Measurements from ENCODE around the gene DDX39B. TPM values are rescaled to one million over a fixed set of nuclear protein-coding genes. Genes with fewer than 3 reads are reported as not detected.

The DDX39B gene
- total and polyA plus RNA-seq, 9 of the 15 experiments (the other 6 are each of a cell fraction or from before 2014, with no cell fraction given) = 479 to 869 (median 592) TPM

- TF ChIP-seq, protein P1, sequence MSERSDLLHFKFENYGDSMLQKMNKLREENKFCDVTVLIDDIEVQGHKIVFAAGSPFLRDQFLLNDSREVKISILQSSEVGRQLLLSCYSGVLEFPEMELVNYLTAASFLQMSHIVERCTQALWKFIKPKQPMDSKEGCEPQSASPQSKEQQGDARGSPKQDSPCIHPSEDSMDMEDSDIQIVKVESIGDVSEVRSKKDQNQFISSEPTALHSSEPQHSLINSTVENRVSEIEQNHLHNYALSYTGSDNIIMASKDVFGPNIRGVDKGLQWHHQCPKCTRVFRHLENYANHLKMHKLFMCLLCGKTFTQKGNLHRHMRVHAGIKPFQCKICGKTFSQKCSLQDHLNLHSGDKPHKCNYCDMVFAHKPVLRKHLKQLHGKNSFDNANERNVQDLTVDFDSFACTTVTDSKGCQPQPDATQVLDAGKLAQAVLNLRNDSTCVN (CRISPR knock-in tag; IDR thresholded peaks at IDR 0.05) = 0 out of 2 replicates have a peak, but pooled peaks have one; percentile 14
- TF ChIP-seq SPI1 (IDR thresholded peaks at IDR 0.05; ENCODE audit: borderline replicate concordance, low read depth, low read length) (peak; percentile 72), SMC3 (conservative IDR thresholded peaks at IDR 0.05; ENCODE audit: insufficient read depth, low read depth, low read length) (no peak), ZNF584 (CRISPR knock-in tag; IDR thresholded peaks at IDR 0.05; ENCODE audit: low read depth) (peak; percentile 73), ZNF175 (CRISPR knock-in tag; IDR thresholded peaks at IDR 0.05; ENCODE audit: low read depth) (0 out of 2 replicates have a peak, but pooled peaks have one; percentile 52), NR4A1 (CRISPR knock-in tag; IDR thresholded peaks at IDR 0.05) (0 out of 2 replicates have a peak, but pooled peaks have one; percentile 30), NR4A1 (tag; IDR thresholded peaks at IDR 0.05) (no peak), C11orf30 (IDR thresholded peaks at IDR 0.05; ENCODE audit: low read depth) (no peak), ZNF311 (CRISPR knock-in tag; IDR thresholded peaks at IDR 0.05) (no peak)
Measured at GRCh38 chr6:31559958-31560696, 18.3 kb upstream of the DDX39B start (continued).

- Histone ChIP-seq H3K4me2 (ENCODE audit: insufficient read depth, low read length) (peak overlapping the region; percentile 17), H2AFZ (ENCODE audit: low read depth, low read length) (no peak overlapping the region), H3K79me2 (ENCODE audit: control insufficient read depth, insufficient read depth, low read length) (no peaks in the 10 kb centered on the region), H3K9ac (ENCODE audit: insufficient read depth in 1 of 2, low read depth in 2 of 2, low read length in 2 of 2) (peak overlapping the region; percentile 6 to 77; a peak in 2 of 4 replicates), H3K9me3 (replicated peaks; ENCODE audit: control insufficient read depth, insufficient read depth, low read depth, low read length) (no peaks in the 10 kb centered on the region), H3K4me1 (replicated peaks in 1 of 2; ENCODE audit: control insufficient read depth in 2 of 2, insufficient read depth in 2 of 2, low read length in 2 of 2) (peaks cover 47 to 64% of the 10 kb centered on the region in 2 experiments), H3K36me3 (ENCODE audit: control insufficient read depth, insufficient read depth, low read length) (peaks cover 51% of the 10 kb centered on the region), H4K20me1 (replicated peaks; ENCODE audit: control insufficient read depth, insufficient read depth, low read length) (no peaks in the 10 kb centered on the region), H3K4me3 (no peak overlapping the region), H3K27ac (ENCODE audit: extremely low read depth, low read depth, low read length) (peak overlapping the region; percentile 41), H3K9me1 (ENCODE audit: control insufficient read depth, insufficient read depth, low read length) (peaks cover 6% of the 10 kb centered on the region), H3K27me3 (ENCODE audit: control insufficient read depth in 2 of 2, insufficient read depth in 2 of 2, low read length in 2 of 2) (no peaks in the 10 kb centered on the region)
- in situ Hi-C loops (cut with MboI) (no loop called here), intact Hi-C loops (cut with micrococcal nuclease) (no loop called here)
- FAIRE-seq (peak; percentile 77), DNase-seq (ENCODE audit: extremely low read depth in 1 of 4, low spot score in 3 of 4) (no peak), ATAC-seq (peak; percentile 29)
- no TSS peak for BruUV-seq (replicated peaks)
- POLR2A ChIA-PET = interaction anchor here (0.7 to 5.8 kb wide), 12 partner anchors 9 to 239 kb away, joined by 3 to 38 read pairs (median 4); partner anchors contain the start of genes ATP6V1G2, DDX39B, NFKBIL1 and PRRC2A
- 20% methylated on average over 4 of the region's 4 CpGs for WGBS (ENCODE audit: insufficient coverage, low coverage, missing lambda C conversion rate)
- CTCF ChIA-PET (ENCODE audit: low intra/inter-chr PET ratio) = interaction anchor here (0.5 kb wide), 1 partner anchor 22 kb away, joined by 3 read pairs; no protein-coding TSS in a partner anchor
- TF ChIP-seq, protein P2, sequence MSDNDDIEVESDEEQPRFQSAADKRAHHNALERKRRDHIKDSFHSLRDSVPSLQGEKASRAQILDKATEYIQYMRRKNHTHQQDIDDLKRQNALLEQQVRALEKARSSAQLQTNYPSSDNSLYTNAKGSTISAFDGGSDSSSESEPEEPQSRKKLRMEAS (CRISPR knock-in tag; IDR thresholded peaks at IDR 0.05) = no peak
- TF ChIP-seq KLF10 (CRISPR knock-in tag; IDR thresholded peaks at IDR 0.05) = no peak
- TF ChIP-seq, protein P3, sequence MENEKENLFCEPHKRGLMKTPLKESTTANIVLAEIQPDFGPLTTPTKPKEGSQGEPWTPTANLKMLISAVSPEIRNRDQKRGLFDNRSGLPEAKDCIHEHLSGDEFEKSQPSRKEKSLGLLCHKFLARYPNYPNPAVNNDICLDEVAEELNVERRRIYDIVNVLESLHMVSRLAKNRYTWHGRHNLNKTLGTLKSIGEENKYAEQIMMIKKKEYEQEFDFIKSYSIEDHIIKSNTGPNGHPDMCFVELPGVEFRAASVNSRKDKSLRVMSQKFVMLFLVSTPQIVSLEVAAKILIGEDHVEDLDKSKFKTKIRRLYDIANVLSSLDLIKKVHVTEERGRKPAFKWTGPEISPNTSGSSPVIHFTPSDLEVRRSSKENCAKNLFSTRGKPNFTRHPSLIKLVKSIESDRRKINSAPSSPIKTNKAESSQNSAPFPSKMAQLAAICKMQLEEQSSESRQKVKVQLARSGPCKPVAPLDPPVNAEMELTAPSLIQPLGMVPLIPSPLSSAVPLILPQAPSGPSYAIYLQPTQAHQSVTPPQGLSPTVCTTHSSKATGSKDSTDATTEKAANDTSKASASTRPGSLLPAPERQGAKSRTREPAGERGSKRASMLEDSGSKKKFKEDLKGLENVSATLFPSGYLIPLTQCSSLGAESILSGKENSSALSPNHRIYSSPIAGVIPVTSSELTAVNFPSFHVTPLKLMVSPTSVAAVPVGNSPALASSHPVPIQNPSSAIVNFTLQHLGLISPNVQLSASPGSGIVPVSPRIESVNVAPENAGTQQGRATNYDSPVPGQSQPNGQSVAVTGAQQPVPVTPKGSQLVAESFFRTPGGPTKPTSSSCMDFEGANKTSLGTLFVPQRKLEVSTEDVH (IDR thresholded peaks at IDR 0.05; ENCODE audit: low read depth, partially characterized antibody) = peak; percentile 41
Measured at GRCh38 chr6:31559606-31559957, 17.8 kb upstream of the DDX39B start.
